DOHH2 (cell line): ENCODE measurements around the gene B3GALT6.

Source experiments
- H3F3A ChIP-seq: fragments of 200-600 bp; sonication (generic), shearing (Covaris generic); 2 replicates; pipeline ENCODE4 v1.6.0; 2016; ENCODE audit warnings: antibody characterized with exemption, mild to moderate bottlenecking; ENCODE audit not compliant: control insufficient read depth, insufficient read depth
- H3K27ac ChIP-seq: fragments of 200-600 bp; sonication (generic); 2 replicates; pipeline ENCODE4 v1.5.1; 2014; ENCODE audit warnings: low read depth, mild to moderate bottlenecking, low read length, moderate library complexity
- H3K27me3 ChIP-seq: fragments of 200-600 bp; sonication (generic); 2 replicates; pipeline ENCODE4 v1.6.1; 2014; ENCODE audit warnings: mild to moderate bottlenecking, low read length, mixed read lengths; ENCODE audit not compliant: control insufficient read depth
- H3K36me3 ChIP-seq: fragments of 200-600 bp; sonication (generic); 2 replicates; pipeline ENCODE4 v1.6.1; 2014; ENCODE audit warnings: mild to moderate bottlenecking, low read length, moderate library complexity, mixed read lengths; ENCODE audit not compliant: control insufficient read depth
- H3K4me1 ChIP-seq: fragments of 200-600 bp; sonication (generic); 2 replicates; pipeline ENCODE4 v1.6.1; 2014; ENCODE audit warnings: mild to moderate bottlenecking, low read length, mixed read lengths; ENCODE audit not compliant: control insufficient read depth
- H3K4me2 ChIP-seq: fragments of 200-600 bp; sonication (generic); 2 replicates; pipeline ENCODE4 v1.6.0; 2014; ENCODE audit warnings: mild to moderate bottlenecking, low read length, moderate library complexity
- H3K4me3 ChIP-seq: fragments of 200-600 bp; sonication (generic); 2 replicates; pipeline ENCODE4 v1.5.1; 2014; ENCODE audit warnings: mild to moderate bottlenecking, low read length, mixed read lengths
- H3K79me2 ChIP-seq: fragments of 200-600 bp; sonication (generic); 2 replicates; pipeline ENCODE4 v1.6.1; 2014; ENCODE audit warnings: mild to moderate bottlenecking, low read length, mixed read lengths; ENCODE audit not compliant: control insufficient read depth
- H3K9me2 ChIP-seq: fragments of 200-600 bp; sonication (generic); replicated peaks from 2 replicates; pipeline ENCODE4 v1.6.1; 2014; ENCODE audit warnings: mild to moderate bottlenecking, low read length, mixed read lengths; ENCODE audit not compliant: control insufficient read depth
- H3K9me3 ChIP-seq: fragments of 200-600 bp; sonication (generic); 2 replicates; pipeline ENCODE4 v1.6.1; 2014; ENCODE audit warnings: antibody characterized with exemption, low read length, mixed read lengths; ENCODE audit not compliant: control insufficient read depth, insufficient read depth
- H4K20me1 ChIP-seq: fragments of 200-600 bp; sonication (generic); 2 replicates; pipeline ENCODE4 v1.6.0; 2014; ENCODE audit warnings: low read depth, mild to moderate bottlenecking, antibody characterized with exemption, low read length, moderate library complexity; ENCODE audit not compliant: control insufficient read depth, insufficient read depth
- CTCF ChIP-seq: fragments of 200-600 bp; sonication (generic); IDR thresholded peaks from one replicate; pipeline ENCODE4 v1.5.1; 2014; ENCODE audit warnings: antibody characterized with exemption, mild to moderate bottlenecking, low read depth, low read length; ENCODE audit not compliant: poor library complexity, severe bottlenecking
- EZH2phosphoT487 ChIP-seq: fragments of 200-600 bp; sonication (generic); IDR thresholded peaks from 2 replicates; pipeline ENCODE4 v1.6.1; 2017; ENCODE audit warnings: borderline replicate concordance, mild to moderate bottlenecking, antibody characterized with exemption, low read length, moderate library complexity, mixed read lengths

B3GALT6 gene

GRCh38 chr1:1273209-1273511, 41.1 kb downstream of the B3GALT6 start:
- peak overlapping the region; percentile 98 for H3K4me3 ChIP-seq
- peak overlapping the region; percentile 89 for H3K4me2 ChIP-seq
- peaks cover 25% of the 10 kb centered on the region for H4K20me1 ChIP-seq
- H3K9me3 ChIP-seq: no peaks in the 10 kb centered on the region
- TF ChIP-seq CTCF: no peak
- TF ChIP-seq EZH2phosphoT487: no peak
- H3K27me3 ChIP-seq: no peaks in the 10 kb centered on the region
- peaks cover 60% of the 10 kb centered on the region for H3K79me2 ChIP-seq
- no peaks in the 10 kb centered on the region for H3K9me2 ChIP-seq
- peaks cover 30% of the 10 kb centered on the region for H3K4me1 ChIP-seq
- H3F3A ChIP-seq: no peaks in the 10 kb centered on the region
- peaks cover 38% of the 10 kb centered on the region for H3K36me3 ChIP-seq
- no peak overlapping the region for H3K27ac ChIP-seq

- Histone ChIP-seq H4K20me1 (peaks cover 25% of the 10 kb centered on the region), H3K4me1 (peaks cover 30% of the 10 kb centered on the region), H3K27me3 (no peaks in the 10 kb centered on the region), H3K27ac (peak within 1 kb of the TSS; percentile 28; the same call in 1 of the 2 replicates), H3K4me3 (peak within 1 kb of the TSS; percentile 98), H3K9me3 (no peaks in the 10 kb centered on the region), H3K79me2 (peaks cover 55% of the 10 kb centered on the region), H3K9me2 (no peaks in the 10 kb centered on the region), H3K4me2 (peak within 1 kb of the TSS; percentile 97), H3F3A (no peaks in the 10 kb centered on the region), H3K36me3 (peaks cover 33% of the 10 kb centered on the region)
- TF ChIP-seq EZH2phosphoT487 (no peak), CTCF (no peak)
Measured at GRCh38 chr1:1273512-1274298, 41.7 kb downstream of the B3GALT6 start, which contains the start of gene UBE2J2. UBE2J2 (minus strand) TSS chr1:1273854; CDS start chr1:1267992, 5,862 bp downstream.

GRCh38 chr1:1274299-1274930, 42.4 kb downstream of the B3GALT6 start:
- Histone ChIP-seq H3K36me3 (peaks cover 33% of the 10 kb centered on the region), H3F3A (no peaks in the 10 kb centered on the region), H3K4me1 (peaks cover 30% of the 10 kb centered on the region), H3K27ac (peak overlapping the region; percentile 28; the same call in 1 of the 2 replicates), H3K4me2 (peak overlapping the region; percentile 97), H3K4me3 (peak overlapping the region; percentile 98), H4K20me1 (peaks cover 25% of the 10 kb centered on the region), H3K79me2 (peaks cover 48% of the 10 kb centered on the region), H3K9me3 (no peaks in the 10 kb centered on the region), H3K27me3 (no peaks in the 10 kb centered on the region), H3K9me2 (no peaks in the 10 kb centered on the region)
- TF ChIP-seq CTCF (no peak), EZH2phosphoT487 (no peak)
